DMS114 treated with DMSO at 0.1 percent for 48 hours (cell line): ENCODE data around the gene ARPP21.
"Not testable (repeated sequence)": the region's sequence is repeated elsewhere in the genome, so short reads cannot be mapped to it uniquely, and the experiment has no call there.

Experiments
- DNase-seq: peaks from one replicate; lab custom pipeline; 2025; ENCODE audit not compliant: unreplicated experiment; lab: John Stamatoyannopoulos, UW

The ARPP21 gene

DNA sequence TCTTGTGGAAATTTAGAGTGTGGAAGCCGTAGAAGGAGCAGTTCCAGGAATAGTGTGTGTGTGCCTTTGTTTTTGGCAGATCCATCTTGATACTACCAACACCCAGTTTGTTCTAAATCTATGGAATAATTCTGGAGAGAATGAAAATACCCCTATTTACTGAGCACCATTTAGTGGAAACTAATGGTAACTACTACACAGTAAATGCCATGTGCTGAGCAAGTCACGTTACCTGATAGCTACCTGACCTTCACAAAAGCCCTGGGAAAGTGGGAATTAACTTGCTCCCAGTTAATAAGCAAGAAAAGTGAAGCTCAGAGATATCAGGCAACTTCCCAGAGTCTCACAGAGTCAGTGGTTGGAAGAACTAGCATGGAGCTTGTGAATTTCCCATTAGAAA, 137.7 kb downstream of the ARPP21 start:
- DNase-seq, result no peak

- no peak for DNase-seq
Measured at GRCh38 chr3:35777563-35778554, 138.5 kb downstream of the ARPP21 start.

DNA sequence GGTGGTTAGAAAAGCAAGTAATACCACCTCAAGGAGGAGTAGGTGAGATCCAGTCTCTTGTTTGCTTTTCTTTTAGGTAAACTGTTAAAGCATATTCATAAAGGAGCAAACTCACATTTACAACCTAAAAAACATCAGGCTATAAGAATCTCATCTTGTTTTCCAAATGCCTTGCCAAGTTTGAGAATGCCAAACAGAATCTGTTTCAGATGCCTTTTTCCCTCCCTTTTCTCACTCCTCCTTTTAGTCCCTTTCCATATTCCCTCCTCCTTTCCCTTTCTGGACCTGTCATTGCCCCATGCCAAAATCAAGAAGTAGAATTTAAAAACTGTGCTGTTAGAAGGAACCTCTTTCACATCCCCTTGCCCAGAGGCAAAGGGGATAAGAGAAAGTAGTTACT, 140.3 kb downstream of the ARPP21 start:
- DNase-seq, result no peak

GRCh38 chr3:35780800-35781199, 141.5 kb downstream of the ARPP21 start:
- no peak for DNase-seq

DNA sequence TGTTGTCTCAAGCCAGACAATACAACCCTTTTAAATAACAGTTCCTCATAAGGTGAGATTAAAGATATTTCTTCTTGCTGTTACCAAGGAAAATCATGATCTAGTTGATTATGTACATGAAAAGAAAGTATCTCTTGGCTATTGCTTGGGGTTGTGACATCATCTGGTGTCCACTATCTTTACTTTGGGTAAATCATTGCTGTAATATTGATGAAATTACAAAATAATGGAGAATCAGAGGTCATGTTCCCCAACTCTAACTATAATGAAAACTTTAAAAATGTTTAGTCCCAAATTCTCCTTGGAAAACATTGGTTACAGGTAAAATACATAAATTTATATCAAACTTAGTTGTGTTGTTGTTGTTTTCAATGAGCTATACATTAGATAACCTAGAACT, 142.2 kb downstream of the ARPP21 start:
- no peak for DNase-seq

GRCh38 chr3:35782355-35782754, 143.0 kb downstream of the ARPP21 start:
- no peak for DNase-seq

- DNase-seq, result no peak
Measured at GRCh38 chr3:35784169-35784568, 144.8 kb downstream of the ARPP21 start.

- no peak for DNase-seq
Measured at GRCh38 chr3:35785234-35785888, 146.0 kb downstream of the ARPP21 start.

- no peak for DNase-seq
Measured at GRCh38 chr3:35787936-35788335, 148.6 kb downstream of the ARPP21 start.

- no peak for DNase-seq
Measured at GRCh38 chr3:35789042-35789831, 149.9 kb downstream of the ARPP21 start.

DNA sequence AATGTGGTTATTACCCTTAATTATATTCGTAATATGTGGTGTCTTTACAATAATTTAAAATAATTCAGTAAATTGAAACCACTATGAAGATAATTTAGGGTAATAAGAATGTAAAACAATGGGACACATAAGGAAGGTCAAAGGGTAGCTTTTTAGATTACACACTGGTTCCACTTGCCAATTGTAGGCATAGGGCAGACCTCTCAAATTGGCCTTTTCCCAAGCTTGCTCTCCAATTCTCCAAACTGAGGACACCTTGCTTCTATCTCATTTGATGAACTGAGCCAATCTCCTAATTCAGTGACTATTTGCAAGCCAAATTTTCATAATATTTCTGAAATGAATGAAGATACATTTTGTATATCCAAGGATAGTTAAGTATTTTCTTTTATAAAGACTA, 151.4 kb downstream of the ARPP21 start:
- no peak for DNase-seq

DNA sequence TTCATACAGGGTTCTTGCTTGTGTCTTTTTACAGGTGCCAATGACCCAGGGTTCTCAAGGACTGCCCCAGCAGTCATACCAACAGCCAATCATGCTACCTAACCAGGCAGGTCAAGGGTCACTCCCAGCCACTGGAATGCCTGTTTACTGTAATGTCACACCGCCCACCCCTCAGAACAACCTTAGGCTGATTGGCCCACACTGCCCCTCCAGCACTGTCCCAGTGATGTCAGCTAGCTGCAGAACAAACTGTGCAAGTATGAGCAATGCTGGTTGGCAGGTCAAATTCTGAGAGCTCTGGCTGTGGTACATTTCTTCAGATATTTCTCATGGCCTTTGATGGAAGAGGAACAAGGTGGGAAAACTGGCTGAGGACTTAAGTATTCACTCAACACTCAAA, 154.3 kb downstream of the ARPP21 start:
- DNase-seq, result no peak

DNA sequence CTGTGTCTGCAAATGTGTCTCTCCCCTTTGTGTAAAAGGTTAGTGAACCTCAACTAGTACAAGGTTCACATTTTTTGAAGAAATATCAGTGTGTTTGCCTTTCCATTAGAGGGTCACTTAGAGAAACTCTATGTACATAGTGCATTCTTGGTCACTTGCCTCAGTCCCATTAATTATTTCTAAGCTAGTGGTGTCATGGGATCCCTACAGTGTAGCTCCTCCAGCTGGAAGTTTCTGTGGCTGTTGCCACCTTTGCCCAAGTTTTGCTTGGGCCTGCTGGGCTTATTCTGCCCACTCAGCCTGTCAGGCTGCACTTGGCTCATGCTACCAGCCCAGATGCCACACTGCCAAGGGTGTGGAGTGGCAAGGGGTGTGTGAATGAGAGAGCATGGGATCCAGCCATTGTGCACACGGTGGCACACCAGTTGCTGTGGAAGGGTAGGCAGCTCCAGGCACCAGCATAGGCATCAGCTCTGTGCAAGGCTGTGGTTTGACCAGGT, 161.7 kb downstream of the ARPP21 start:
- DNase-seq, result no peak

DNA sequence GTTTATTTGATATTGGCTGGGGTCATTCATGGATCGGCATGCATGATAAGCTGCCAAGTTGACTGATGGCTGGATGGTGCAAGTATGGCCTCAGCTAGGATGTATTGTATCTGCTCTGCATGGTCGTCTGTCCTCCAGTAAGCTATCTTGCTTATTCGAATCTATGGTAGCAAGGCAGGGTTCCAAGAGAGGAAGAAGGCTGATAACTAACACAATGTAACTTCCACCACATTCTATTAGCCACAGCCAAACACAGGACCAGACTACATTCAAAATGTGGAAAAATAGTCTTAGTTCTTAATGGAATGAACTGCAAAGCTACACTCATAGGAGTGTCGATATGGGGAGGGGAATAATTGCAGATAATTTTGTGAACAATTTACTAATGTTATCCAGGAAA, 175.2 kb downstream of the ARPP21 start:
- DNase-seq, result no peak

DNA sequence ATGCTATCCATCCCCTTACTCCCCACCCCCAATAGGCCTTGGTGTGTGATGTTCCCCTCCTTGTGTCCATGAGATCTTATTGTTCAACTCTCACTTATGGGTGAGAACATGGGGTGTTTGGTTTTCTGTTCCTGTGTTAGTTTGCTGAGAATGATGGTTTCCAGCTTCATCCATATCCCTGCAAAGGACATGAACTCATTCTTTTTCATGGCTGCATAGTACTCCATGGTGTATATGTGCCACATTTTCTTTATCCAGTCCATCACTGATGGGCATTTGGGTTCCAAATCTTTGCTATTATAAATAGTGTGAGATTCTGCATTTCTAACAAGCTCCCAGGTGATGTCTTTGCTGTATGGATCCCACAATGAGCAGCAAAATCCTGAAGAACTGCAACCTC, 176.5 kb downstream of the ARPP21 start:
- not testable (repeated sequence) for DNase-seq

DNA sequence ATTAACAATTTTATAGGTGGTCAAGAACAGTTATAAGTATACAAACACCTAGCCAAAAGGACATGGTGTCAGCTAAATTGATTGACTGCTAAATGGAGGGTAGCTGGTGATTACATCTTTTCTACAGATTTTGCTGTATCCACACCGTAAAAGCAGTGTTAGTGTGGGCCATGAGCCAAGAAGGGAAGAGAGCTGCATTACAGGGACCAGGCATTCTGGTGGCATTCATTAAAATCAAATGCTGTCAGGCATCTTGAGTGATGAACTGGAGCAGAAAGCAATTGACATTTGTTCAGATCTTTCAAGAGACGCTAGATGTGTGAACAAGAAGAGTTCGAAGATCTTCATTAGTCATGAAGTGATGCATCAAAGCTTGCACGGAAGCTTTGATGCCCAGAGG, 177.9 kb downstream of the ARPP21 start:
- DNase-seq, result no peak

DNA sequence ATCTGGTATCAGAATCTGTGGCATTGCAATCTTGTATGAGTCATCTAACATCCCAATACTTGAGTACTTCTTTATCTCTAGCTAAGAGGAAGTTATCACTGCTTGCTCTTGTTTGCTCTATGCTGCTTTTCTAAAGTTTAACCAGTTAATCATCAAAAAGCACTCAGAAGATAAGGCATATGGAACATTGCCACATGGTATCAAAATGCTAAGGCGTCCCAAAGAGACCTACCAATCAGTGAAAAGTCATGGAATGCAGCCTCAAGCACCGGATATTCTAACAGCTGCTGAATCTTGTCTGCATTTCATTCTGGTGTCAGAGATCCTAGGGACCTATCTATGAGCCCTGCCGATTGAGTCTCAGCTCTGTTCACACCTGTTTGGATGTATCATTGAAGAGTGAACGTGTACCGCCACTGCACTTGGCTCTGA, 192.8 kb downstream of the ARPP21 start:
- DNase-seq, result no peak
